Activated CD8-positive, alpha-beta T cell treated with anti-CD3 and anti-CD28 coated beads for 36 hours (primary cell): ENCODE data around the gene CORO2B. TPM values are rescaled to one million over a fixed set of nuclear protein-coding genes. Genes with fewer than 3 reads are reported as not detected.

Experiments
- ATAC-seq: fragments of 200-7000 bp; cut with Tn5 transposase; one replicate; pipeline ENCODE4 v1.10.0; 2021; ENCODE audit warnings: mild to moderate bottlenecking, moderate library complexity
- CTCF ChIA-PET: fragments of 350-600 bp; sonication (Branson Sonifier 250); formaldehyde crosslinking; loops from one replicate; lab custom pipeline; 2021; ENCODE audit warnings: antibody characterized with exemption; lab: Charles Lee
- POLR2A ChIA-PET: fragments of 350-600 bp; sonication (Branson Sonifier 250); formaldehyde crosslinking; loops from one replicate; lab custom pipeline; 2021; ENCODE audit warnings: antibody characterized with exemption; lab: Charles Lee
- DNase-seq: peaks from one replicate; pipeline ENCODE4 v3.0.0-alpha.2; 2020
- H3K27ac Mint-ChIP-seq: one replicate; pipeline ENCODE4 v1.8.0; 2021; ENCODE audit warnings: mild to moderate bottlenecking, mixed read lengths
- H3K27me3 Mint-ChIP-seq: one replicate; pipeline ENCODE4 v1.8.0; 2021; ENCODE audit warnings: mixed read lengths
- H3K36me3 Mint-ChIP-seq: one replicate; pipeline ENCODE4 v1.8.0; 2021; ENCODE audit warnings: low read depth, mixed read lengths
- H3K4me1 Mint-ChIP-seq: one replicate; pipeline ENCODE4 v1.8.0; 2021; ENCODE audit warnings: low read depth, mixed read lengths
- H3K4me3 Mint-ChIP-seq: one replicate; pipeline ENCODE4 v1.8.0; 2021; ENCODE audit warnings: mild to moderate bottlenecking, moderate library complexity, mixed read lengths
- H3K9me3 Mint-ChIP-seq: one replicate; pipeline ENCODE4 v1.8.0; 2021; ENCODE audit warnings: mixed read lengths
- intact Hi-C: fragments of 100-400 bp; cut with micrococcal nuclease; formaldehyde crosslinking; loops from one replicate; pipeline ENCODE4 v1.10.0; 2022
- total RNA-seq, 2 experiments: library from RNA; stranded (reverse); gene quantifications; one replicate each; pipeline ENCODE4 v1.2.3, GENCODE V29; 2021
- TF ChIP-seq, protein P1 (sequence below): fragments of 200-600 bp; IDR thresholded peaks from one replicate; pipeline ENCODE4 v1.8.0; 2022; ENCODE audit warnings: antibody characterized with exemption, mild to moderate bottlenecking

Gene CORO2B
- total RNA-seq, 2 experiments from 2014 or later = not detected

GRCh38 chr15:68627476-68627875, 48.7 kb downstream of the CORO2B start:
- DNase-seq = no peak
- TF ChIP-seq, protein P1, sequence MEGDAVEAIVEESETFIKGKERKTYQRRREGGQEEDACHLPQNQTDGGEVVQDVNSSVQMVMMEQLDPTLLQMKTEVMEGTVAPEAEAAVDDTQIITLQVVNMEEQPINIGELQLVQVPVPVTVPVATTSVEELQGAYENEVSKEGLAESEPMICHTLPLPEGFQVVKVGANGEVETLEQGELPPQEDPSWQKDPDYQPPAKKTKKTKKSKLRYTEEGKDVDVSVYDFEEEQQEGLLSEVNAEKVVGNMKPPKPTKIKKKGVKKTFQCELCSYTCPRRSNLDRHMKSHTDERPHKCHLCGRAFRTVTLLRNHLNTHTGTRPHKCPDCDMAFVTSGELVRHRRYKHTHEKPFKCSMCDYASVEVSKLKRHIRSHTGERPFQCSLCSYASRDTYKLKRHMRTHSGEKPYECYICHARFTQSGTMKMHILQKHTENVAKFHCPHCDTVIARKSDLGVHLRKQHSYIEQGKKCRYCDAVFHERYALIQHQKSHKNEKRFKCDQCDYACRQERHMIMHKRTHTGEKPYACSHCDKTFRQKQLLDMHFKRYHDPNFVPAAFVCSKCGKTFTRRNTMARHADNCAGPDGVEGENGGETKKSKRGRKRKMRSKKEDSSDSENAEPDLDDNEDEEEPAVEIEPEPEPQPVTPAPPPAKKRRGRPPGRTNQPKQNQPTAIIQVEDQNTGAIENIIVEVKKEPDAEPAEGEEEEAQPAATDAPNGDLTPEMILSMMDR = no peak
- Mint-ChIP-seq H3K9me3 (no peaks in the 10 kb centered on the region), H3K27me3 (peaks cover 9% of the 10 kb centered on the region), H3K4me3 (no peak overlapping the region), H3K4me1 (no peaks in the 10 kb centered on the region), H3K36me3 (no peaks in the 10 kb centered on the region), H3K27ac (no peak overlapping the region)
- ChIA-PET CTCF (interaction anchor here (1.3 kb wide), 1 partner anchor 46 kb away, joined by 3 read pairs; no protein-coding TSS in a partner anchor), POLR2A (no interaction called here)
- ATAC-seq = no peak
- intact Hi-C loops = loop anchor here (5.0 kb wide), 1 partner anchor 1265 kb away; no protein-coding TSS in a partner anchor

- H3K27ac Mint-ChIP-seq = no peak overlapping the region
- POLR2A ChIA-PET = no interaction called here
- H3K4me3 Mint-ChIP-seq = no peak overlapping the region
- H3K27me3 Mint-ChIP-seq = peaks cover 9% of the 10 kb centered on the region
- H3K9me3 Mint-ChIP-seq = no peaks in the 10 kb centered on the region
- CTCF ChIA-PET = interaction anchor here (1.3 kb wide), 1 partner anchor 46 kb away, joined by 3 read pairs; no protein-coding TSS in a partner anchor
- TF ChIP-seq, protein P1 = no peak
- H3K36me3 Mint-ChIP-seq = no peaks in the 10 kb centered on the region
- ATAC-seq (no peak), DNase-seq (no peak)
- H3K4me1 Mint-ChIP-seq = no peaks in the 10 kb centered on the region
- intact Hi-C loops = loop anchor here (5.0 kb wide), 1 partner anchor 1266 kb away; no protein-coding TSS in a partner anchor
Measured at GRCh38 chr15:68627995-68628394, 49.2 kb downstream of the CORO2B start.

DNA sequence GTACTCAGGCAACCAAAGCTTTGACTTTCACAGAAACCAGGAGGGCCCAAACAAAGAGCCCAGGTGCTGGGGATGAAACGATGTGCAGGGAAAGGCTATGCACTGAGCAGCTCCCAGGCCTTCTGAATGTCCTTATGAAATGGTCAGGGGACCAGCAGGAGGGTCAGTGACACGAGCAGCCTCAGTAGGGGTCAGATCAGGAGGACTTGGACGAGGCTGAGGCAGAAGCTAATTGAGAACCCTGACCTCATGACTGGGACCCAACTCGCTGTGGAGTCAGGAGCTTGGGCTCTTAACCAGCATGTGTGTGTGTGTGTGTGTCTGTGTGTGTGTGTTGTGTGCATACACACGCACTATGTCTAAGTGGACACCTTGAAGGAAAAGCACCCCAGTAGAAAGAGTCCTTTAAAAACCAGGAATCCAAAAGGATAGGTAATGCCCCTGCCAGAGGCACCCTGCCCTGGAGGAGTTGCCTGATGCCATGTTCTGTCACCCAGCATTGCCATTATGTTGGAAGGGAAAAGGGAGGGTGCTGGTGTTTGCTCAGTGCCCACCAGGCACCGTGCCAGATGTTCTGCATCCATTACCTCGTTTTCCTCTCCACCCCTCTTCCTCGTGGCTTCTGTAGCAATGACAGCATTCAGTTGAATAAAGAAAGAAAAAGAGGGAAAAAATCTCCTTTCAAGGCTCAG, 50.9 kb downstream of the CORO2B start:
- Mint-ChIP-seq H3K27ac (no peak overlapping the region), H3K9me3 (no peaks in the 10 kb centered on the region), H3K36me3 (no peaks in the 10 kb centered on the region), H3K4me3 (no peak overlapping the region), H3K27me3 (peaks cover 9% of the 10 kb centered on the region), H3K4me1 (no peaks in the 10 kb centered on the region)
- ChIA-PET CTCF (no interaction called here), POLR2A (interaction anchor here (1.0 kb wide), 1 partner anchor 9 kb away, joined by 3 read pairs; no protein-coding TSS in a partner anchor)
- intact Hi-C loops = loop anchor here (5.0 kb wide), 1 partner anchor 1267 kb away; no protein-coding TSS in a partner anchor
- TF ChIP-seq, protein P1 = no peak
- ATAC-seq (no peak), DNase-seq (no peak)

DNA sequence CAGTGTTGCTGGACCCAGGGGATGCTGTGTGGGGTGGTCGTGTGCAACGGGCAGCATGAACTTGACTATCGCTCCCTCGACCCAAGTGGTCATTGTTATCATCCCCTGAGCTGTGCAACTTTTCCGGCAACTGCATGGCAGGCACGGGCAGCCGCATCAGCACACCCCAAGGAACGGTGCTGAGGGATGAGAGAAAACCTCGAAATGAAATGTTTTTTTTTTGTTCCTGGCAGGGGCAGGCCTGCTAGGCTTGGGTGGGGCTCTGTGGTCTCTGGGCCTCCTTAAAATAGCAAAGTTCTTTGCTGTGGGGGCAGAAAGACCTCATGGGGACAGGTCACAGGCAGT, 51.4 kb downstream of the CORO2B start:
- Mint-ChIP-seq H3K4me1 (no peaks in the 10 kb centered on the region), H3K36me3 (no peaks in the 10 kb centered on the region), H3K4me3 (no peak overlapping the region), H3K27ac (no peak overlapping the region), H3K27me3 (peaks cover 9% of the 10 kb centered on the region), H3K9me3 (no peaks in the 10 kb centered on the region)
- ChIA-PET POLR2A (interaction anchor here (1.0 kb wide), 1 partner anchor 8 kb away, joined by 3 read pairs; no protein-coding TSS in a partner anchor), CTCF (no interaction called here)
- DNase-seq (no peak), ATAC-seq (no peak)
- TF ChIP-seq, protein P1 = no peak
- intact Hi-C loops = no loop called here

- ATAC-seq (no peak), DNase-seq (no peak)
- intact Hi-C loops = no loop called here
- TF ChIP-seq, protein P1 = no peak
- no peaks in the 10 kb centered on the region for H3K4me1 Mint-ChIP-seq
- POLR2A ChIA-PET = no interaction called here
- H3K4me3 Mint-ChIP-seq = no peak overlapping the region
- no peaks in the 10 kb centered on the region for H3K9me3 Mint-ChIP-seq
- H3K36me3 Mint-ChIP-seq = no peaks in the 10 kb centered on the region
- CTCF ChIA-PET = interaction anchor here (1.1 to 1.3 kb wide), 2 partner anchors 58 to 81 kb away, joined by 3 read pairs; no protein-coding TSS in a partner anchor
- H3K27ac Mint-ChIP-seq = no peak overlapping the region
- H3K27me3 Mint-ChIP-seq = peaks cover 9% of the 10 kb centered on the region
Measured at GRCh38 chr15:68630836-68631235, 52.0 kb downstream of the CORO2B start.
